ENCODE results near the gene DLGAP4.

GRCh38 chr20:36532822-36533221 is 226.7 kb downstream of the DLGAP4 start:
- TF ChIP-seq, protein P1, sequence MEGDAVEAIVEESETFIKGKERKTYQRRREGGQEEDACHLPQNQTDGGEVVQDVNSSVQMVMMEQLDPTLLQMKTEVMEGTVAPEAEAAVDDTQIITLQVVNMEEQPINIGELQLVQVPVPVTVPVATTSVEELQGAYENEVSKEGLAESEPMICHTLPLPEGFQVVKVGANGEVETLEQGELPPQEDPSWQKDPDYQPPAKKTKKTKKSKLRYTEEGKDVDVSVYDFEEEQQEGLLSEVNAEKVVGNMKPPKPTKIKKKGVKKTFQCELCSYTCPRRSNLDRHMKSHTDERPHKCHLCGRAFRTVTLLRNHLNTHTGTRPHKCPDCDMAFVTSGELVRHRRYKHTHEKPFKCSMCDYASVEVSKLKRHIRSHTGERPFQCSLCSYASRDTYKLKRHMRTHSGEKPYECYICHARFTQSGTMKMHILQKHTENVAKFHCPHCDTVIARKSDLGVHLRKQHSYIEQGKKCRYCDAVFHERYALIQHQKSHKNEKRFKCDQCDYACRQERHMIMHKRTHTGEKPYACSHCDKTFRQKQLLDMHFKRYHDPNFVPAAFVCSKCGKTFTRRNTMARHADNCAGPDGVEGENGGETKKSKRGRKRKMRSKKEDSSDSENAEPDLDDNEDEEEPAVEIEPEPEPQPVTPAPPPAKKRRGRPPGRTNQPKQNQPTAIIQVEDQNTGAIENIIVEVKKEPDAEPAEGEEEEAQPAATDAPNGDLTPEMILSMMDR (conservative IDR thresholded peaks at IDR 0.05 in 1 of 2, IDR thresholded peaks at IDR 0.05 in 1 of 2; ENCODE audit: extremely low read depth in 1 of 2, insufficient read depth in 1 of 2, low read depth in 1 of 2, low read length in 2 of 2), result no peak
- no peak for TF ChIP-seq EZH2 (IDR thresholded peaks at IDR 0.05; ENCODE audit: borderline replicate concordance, low read length)
